ENCODE measurements around the gene DOK7. TPM values are rescaled to one million over a fixed set of nuclear protein-coding genes. Genes with fewer than 3 reads are reported as not detected.

Gene DOK7
- total and polyA plus RNA-seq, 2 donors (not counting 1 experiment from before 2014, with no cell fraction given), result 0.17 TPM; not detected in 1

GRCh38 chr4:3468804-3469203 is 5.7 kb downstream of the DOK7 start:
- Histone ChIP-seq H3K9me3 (ENCODE audit: control insufficient read depth, insufficient read depth, low read depth, low read length) (peaks cover 4% of the 10 kb centered on the region), H3K79me2 (ENCODE audit: control insufficient read depth, insufficient read depth, low read length) (no peaks in the 10 kb centered on the region), H4K20me1 (ENCODE audit: control insufficient read depth, extremely low read depth, insufficient read depth, low read length) (no peaks in the 10 kb centered on the region), H3K4me2 (ENCODE audit: extremely low read depth, insufficient read depth, low read length) (no peak overlapping the region), H3K27me3 (ENCODE audit: control insufficient read depth, insufficient read depth, low read length) (peaks cover 4% of the 10 kb centered on the region), H3K9ac (ENCODE audit: insufficient read depth, low read length) (no peak overlapping the region), H3K27ac (ENCODE audit: insufficient read depth, low read length) (no peak overlapping the region), H3K36me3 (ENCODE audit: control insufficient read depth, insufficient read depth, low read length) (no peaks in the 10 kb centered on the region), H3K4me1 (ENCODE audit: control insufficient read depth, extremely low read depth, insufficient read depth, low read length) (no peaks in the 10 kb centered on the region), H2AFZ (ENCODE audit: low read length) (no peak overlapping the region), H3K4me3 (replicated peaks in 1 of 4; ENCODE audit: control extremely low read depth in 1 of 4, insufficient read depth in 1 of 4, low read depth in 3 of 4, low read length in 4 of 4) (no peak overlapping the region)
- no peak for DNase-seq (ENCODE audit: low read depth in 2 of 2)
- TF ChIP-seq CTCF (conservative IDR thresholded peaks at IDR 0.05 in 1 of 2, IDR thresholded peaks at IDR 0.05 in 1 of 2; ENCODE audit: low read depth in 1 of 2, low read length in 2 of 2), result no peak
- no peak for TF ChIP-seq EZH2 (IDR thresholded peaks at IDR 0.05; ENCODE audit: low read length, missing control alignments)

- H3K4me1 ChIP-seq (ENCODE audit: control insufficient read depth, extremely low read depth, insufficient read depth, low read length), result no peaks in the 10 kb centered on the region
- H3K9me3 ChIP-seq (ENCODE audit: control insufficient read depth, insufficient read depth, low read depth, low read length), result peaks cover 4% of the 10 kb centered on the region
- no peaks in the 10 kb centered on the region for H4K20me1 ChIP-seq (ENCODE audit: control insufficient read depth, extremely low read depth, insufficient read depth, low read length)
- TF ChIP-seq EZH2 (IDR thresholded peaks at IDR 0.05; ENCODE audit: low read length, missing control alignments), result no peak
- no peak for TF ChIP-seq CTCF (conservative IDR thresholded peaks at IDR 0.05 in 1 of 2, IDR thresholded peaks at IDR 0.05 in 1 of 2; ENCODE audit: low read depth in 1 of 2, low read length in 2 of 2)
- H3K4me3 ChIP-seq (replicated peaks in 1 of 4; ENCODE audit: control extremely low read depth in 1 of 4, insufficient read depth in 1 of 4, low read depth in 3 of 4, low read length in 4 of 4), result no peak overlapping the region
- H3K4me2 ChIP-seq (ENCODE audit: extremely low read depth, insufficient read depth, low read length), result no peak overlapping the region
- peaks cover 4% of the 10 kb centered on the region for H3K27me3 ChIP-seq (ENCODE audit: control insufficient read depth, insufficient read depth, low read length)
- H3K9ac ChIP-seq (ENCODE audit: insufficient read depth, low read length), result no peak overlapping the region
- no peak for DNase-seq (ENCODE audit: low read depth in 2 of 2)
- H3K79me2 ChIP-seq (ENCODE audit: control insufficient read depth, insufficient read depth, low read length), result no peaks in the 10 kb centered on the region
- no peak overlapping the region for H2AFZ ChIP-seq (ENCODE audit: low read length)
- H3K27ac ChIP-seq (ENCODE audit: insufficient read depth, low read length), result no peak overlapping the region
- H3K36me3 ChIP-seq (ENCODE audit: control insufficient read depth, insufficient read depth, low read length), result no peaks in the 10 kb centered on the region
These were observed 6.5 kb downstream of the DOK7 start for GRCh38 chr4:3469386-3470243.

- Histone ChIP-seq H3K27me3 (ENCODE audit: control insufficient read depth, insufficient read depth, low read length) (peaks cover 4% of the 10 kb centered on the region), H3K36me3 (ENCODE audit: control insufficient read depth, insufficient read depth, low read length) (no peaks in the 10 kb centered on the region), H3K4me3 (replicated peaks in 1 of 4; ENCODE audit: control extremely low read depth in 1 of 4, insufficient read depth in 1 of 4, low read depth in 3 of 4, low read length in 4 of 4) (no peak overlapping the region), H3K9me3 (ENCODE audit: control insufficient read depth, insufficient read depth, low read depth, low read length) (peaks cover 4% of the 10 kb centered on the region), H3K79me2 (ENCODE audit: control insufficient read depth, insufficient read depth, low read length) (no peaks in the 10 kb centered on the region), H3K4me1 (ENCODE audit: control insufficient read depth, extremely low read depth, insufficient read depth, low read length) (no peaks in the 10 kb centered on the region), H3K27ac (ENCODE audit: insufficient read depth, low read length) (no peak overlapping the region), H3K4me2 (ENCODE audit: extremely low read depth, insufficient read depth, low read length) (no peak overlapping the region), H2AFZ (ENCODE audit: low read length) (no peak overlapping the region), H4K20me1 (ENCODE audit: control insufficient read depth, extremely low read depth, insufficient read depth, low read length) (no peaks in the 10 kb centered on the region), H3K9ac (ENCODE audit: insufficient read depth, low read length) (no peak overlapping the region)
- TF ChIP-seq EZH2 (IDR thresholded peaks at IDR 0.05; ENCODE audit: low read length, missing control alignments) (no peak), CTCF (conservative IDR thresholded peaks at IDR 0.05 in 1 of 2, IDR thresholded peaks at IDR 0.05 in 1 of 2; ENCODE audit: low read depth in 1 of 2, low read length in 2 of 2) (no peak)
- peak; percentile 43 to 79 for DNase-seq (ENCODE audit: low read depth in 2 of 2)
These were observed 7.4 kb downstream of the DOK7 start for GRCh38 chr4:3470244-3471097.

Measured in fibroblast of lung (primary cell).